BLaER1 treated with 17β-estradiol and CSF1 and Interleukin-3, amounts not matched to agents 10 nM and 100 nM (cell line): ENCODE results near the gene ISYNA1.

ENCODE experiments used
- H3K27ac ChIP-seq, 11 experiments: shearing (Covaris generic); formaldehyde crosslinking; 2 replicates each; pipeline ENCODE4 v1.8.1; 2022
- H3K27me3 ChIP-seq, 11 experiments: shearing (Covaris generic); formaldehyde crosslinking; 2 replicates each; pipeline ENCODE4 v1.8.1; 2022
- H3K36me3 ChIP-seq, 11 experiments: shearing (Covaris generic); formaldehyde crosslinking; 2 replicates each; pipeline ENCODE4 v1.8.1; 2022
- H3K4me1 ChIP-seq, 10 experiments: shearing (Covaris generic); formaldehyde crosslinking; 2 replicates each; pipeline ENCODE4 v1.8.1; 2022
- H3K4me2 ChIP-seq, 11 experiments: shearing (Covaris generic); formaldehyde crosslinking; 2 replicates each; pipeline ENCODE4 v1.8.1; 2022
- H3K4me3 ChIP-seq, 10 experiments: shearing (Covaris generic); formaldehyde crosslinking; 2 replicates each; pipeline ENCODE4 v1.8.1; 2022
- H3K9ac ChIP-seq, 11 experiments: shearing (Covaris generic); formaldehyde crosslinking; 2 replicates each; pipeline ENCODE4 v1.8.1; 2022
- H3K9me3 ChIP-seq, 11 experiments: shearing (Covaris generic); formaldehyde crosslinking; replicated peaks in 1 of 11; 2 replicates each; pipeline ENCODE4 v1.8.1; 2022
- H4K20me1 ChIP-seq, 11 experiments: shearing (Covaris generic); formaldehyde crosslinking; 2 replicates each; pipeline ENCODE4 v1.8.1; 2022
- Cebpa-rat ChIP-seq, 11 experiments: shearing (Covaris generic); IDR thresholded peaks; 2 replicates each; pipeline ENCODE4 v1.8.1; 2022

ISYNA1 gene

DNA sequence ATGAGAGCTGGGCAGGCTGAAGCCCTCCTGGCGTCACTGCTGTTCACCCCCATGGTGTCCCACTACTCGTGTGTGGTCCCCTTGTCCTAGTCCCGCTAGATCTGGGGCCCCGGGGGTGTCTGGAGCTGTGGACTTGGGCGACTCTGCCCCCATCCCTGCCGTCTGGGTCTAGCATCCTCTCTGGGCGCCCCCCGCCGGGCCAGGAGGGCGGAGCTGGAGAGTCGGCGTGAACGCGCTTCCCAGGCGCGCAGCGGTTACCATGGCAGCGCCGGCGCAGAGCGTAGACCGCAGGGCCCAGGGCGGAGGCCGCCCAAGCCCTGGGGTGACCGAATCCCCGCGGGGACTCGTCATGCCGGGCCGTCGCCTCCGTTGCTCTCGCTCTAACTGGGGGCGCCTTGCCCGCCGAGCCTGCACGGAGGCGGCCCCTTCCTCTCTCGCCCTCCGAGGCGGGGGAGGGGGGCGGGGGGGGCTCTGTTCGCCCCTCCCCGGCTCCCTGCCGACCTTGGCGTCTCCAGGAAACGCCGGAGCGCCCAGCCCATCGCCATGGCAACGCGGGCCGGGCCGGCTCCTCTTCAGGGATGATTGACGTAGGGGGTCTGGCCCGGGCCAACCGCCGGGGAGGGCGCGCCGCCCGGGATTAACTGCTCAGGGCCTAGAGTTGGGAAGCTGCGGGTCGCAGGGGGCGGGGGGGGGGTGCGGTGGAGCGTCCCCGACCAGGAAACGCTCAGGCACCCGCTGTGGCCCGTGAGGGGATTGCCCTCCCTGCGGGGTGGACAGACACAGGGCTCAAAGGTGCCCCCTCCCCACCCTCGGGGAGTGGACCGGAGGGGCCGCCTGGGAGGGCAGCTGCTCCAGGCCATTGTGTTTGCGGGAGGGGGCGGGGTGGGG is 8.9 kb downstream of the ISYNA1 start:
- peaks cover 0 to 27% (median 6%) of the 10 kb centered on the region in 11 experiments; a peak in 11 of 22 replicates for H3K36me3 ChIP-seq
- H3K27ac ChIP-seq = peak overlapping the region; percentile 16 to 89 (median 80); a peak in 21 of 22 replicates
- H3K4me1 ChIP-seq = peaks cover 86 to 93% (median 90%) of the 10 kb centered on the region in 10 experiments
- H4K20me1 ChIP-seq = peaks cover 34 to 70% (median 41%) of the 10 kb centered on the region in 11 experiments
- TF ChIP-seq Cebpa-rat (IDR thresholded peaks at IDR 0.05) = no peak
- H3K4me3 ChIP-seq = peak overlapping the region; percentile 15 to 61 (median 48); a peak in 18 of 20 replicates
- peak overlapping the region; percentile 78 to 98 (median 91) for H3K4me2 ChIP-seq
- no peaks in the 10 kb centered on the region for H3K9me3 ChIP-seq
- H3K9ac ChIP-seq = peak overlapping the region; percentile 56 to 79 (median 74)
- H3K27me3 ChIP-seq = no peaks in the 10 kb centered on the region

DNA sequence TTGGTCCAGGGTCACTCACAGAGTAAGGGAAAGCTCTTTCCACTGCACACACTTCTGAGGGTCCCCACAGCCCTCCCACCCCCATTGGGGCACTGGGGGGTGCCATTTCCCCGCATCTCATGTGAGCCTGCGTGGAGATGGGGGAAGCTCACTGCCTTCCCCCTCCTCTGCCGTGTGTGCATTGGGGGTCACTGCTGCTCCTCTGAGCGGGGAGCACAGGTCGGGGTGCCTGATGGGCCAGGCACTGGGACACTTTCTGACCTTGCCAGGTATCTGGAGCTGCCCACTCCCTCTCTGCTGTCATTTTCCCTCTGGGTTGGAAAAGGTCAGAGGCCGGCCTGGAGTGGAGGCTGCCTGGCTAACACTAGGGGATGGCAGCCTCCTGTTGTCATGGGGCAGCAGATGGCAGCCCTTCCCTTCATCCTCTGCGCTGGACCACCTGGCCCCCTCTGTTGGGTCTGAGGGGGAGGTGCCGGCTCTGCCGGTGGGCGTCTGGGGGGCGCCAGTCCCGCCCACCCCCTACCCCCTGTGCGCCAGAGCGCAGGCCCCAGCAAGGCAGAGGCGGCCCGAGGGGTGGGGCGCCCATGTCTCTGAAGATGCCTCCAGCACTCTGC is 9.7 kb downstream of the ISYNA1 start:
- H3K27me3 ChIP-seq = no peaks in the 10 kb centered on the region
- peaks cover 92 to 99% (median 95%) of the 10 kb centered on the region in 10 experiments for H3K4me1 ChIP-seq

DNA sequence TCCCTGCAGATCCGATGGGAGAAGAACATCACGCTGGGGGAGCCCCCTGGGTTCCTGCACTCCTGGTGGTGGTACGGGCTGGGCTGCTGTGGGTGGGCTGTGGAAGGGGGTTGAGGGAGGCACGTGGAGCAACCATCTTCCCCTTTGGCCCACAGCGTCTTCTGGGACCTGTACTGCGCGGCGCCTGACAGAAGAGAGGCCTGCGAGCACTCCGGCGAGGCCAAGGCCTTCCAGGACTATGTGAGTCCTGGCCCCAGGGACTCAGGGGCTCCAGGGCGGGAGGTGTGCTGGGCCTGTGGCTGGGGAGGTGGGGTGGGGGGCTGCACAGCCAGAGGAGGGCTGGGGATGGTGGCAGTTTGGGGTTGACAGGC is 10.2 kb downstream of the ISYNA1 start:
- Histone ChIP-seq H3K27me3 (no peaks in the 10 kb centered on the region), H3K36me3 (peaks cover 0 to 32% (median 6%) of the 10 kb centered on the region in 11 experiments; a peak in 11 of 22 replicates), H3K4me2 (peak overlapping the region; percentile 85 to 98 (median 91); a peak in 21 of 22 replicates), H3K4me1 (peaks cover 93 to 99% (median 95%) of the 10 kb centered on the region in 10 experiments), H3K27ac (peak overlapping the region in 2 of 11 experiments; percentile 22 to 35; a peak in 4 of 22 replicates), H4K20me1 (peaks cover 47 to 83% (median 54%) of the 10 kb centered on the region in 11 experiments), H3K4me3 (no peak overlapping the region), H3K9me3 (no peaks in the 10 kb centered on the region), H3K9ac (peak overlapping the region in 7 of 11 experiments; percentile 11 to 67 (median 59); a peak in 7 of 22 replicates)
- TF ChIP-seq Cebpa-rat (IDR thresholded peaks at IDR 0.05) = no peak

More for the DNA sequence above, 9.7 kb downstream of the ISYNA1 start:
- peak overlapping the region; percentile 78 to 98 (median 91) for H3K4me2 ChIP-seq
- peak overlapping the region in 10 of 11 experiments; percentile 23 to 89 (median 81); a peak in 19 of 22 replicates for H3K27ac ChIP-seq
- no peak for TF ChIP-seq Cebpa-rat (IDR thresholded peaks at IDR 0.05)
- H3K9me3 ChIP-seq = no peaks in the 10 kb centered on the region
- peak overlapping the region in 10 of 11 experiments; percentile 22 to 79 (median 72); a peak in 19 of 22 replicates for H3K9ac ChIP-seq
- H3K4me3 ChIP-seq = peak overlapping the region in 4 of 10 experiments; percentile 48 to 61 (median 52); a peak in 6 of 20 replicates
- peaks cover 42 to 78% (median 48%) of the 10 kb centered on the region in 11 experiments for H4K20me1 ChIP-seq
- H3K36me3 ChIP-seq = peaks cover 0 to 26% (median 6%) of the 10 kb centered on the region in 11 experiments; a peak in 11 of 22 replicates

DNA sequence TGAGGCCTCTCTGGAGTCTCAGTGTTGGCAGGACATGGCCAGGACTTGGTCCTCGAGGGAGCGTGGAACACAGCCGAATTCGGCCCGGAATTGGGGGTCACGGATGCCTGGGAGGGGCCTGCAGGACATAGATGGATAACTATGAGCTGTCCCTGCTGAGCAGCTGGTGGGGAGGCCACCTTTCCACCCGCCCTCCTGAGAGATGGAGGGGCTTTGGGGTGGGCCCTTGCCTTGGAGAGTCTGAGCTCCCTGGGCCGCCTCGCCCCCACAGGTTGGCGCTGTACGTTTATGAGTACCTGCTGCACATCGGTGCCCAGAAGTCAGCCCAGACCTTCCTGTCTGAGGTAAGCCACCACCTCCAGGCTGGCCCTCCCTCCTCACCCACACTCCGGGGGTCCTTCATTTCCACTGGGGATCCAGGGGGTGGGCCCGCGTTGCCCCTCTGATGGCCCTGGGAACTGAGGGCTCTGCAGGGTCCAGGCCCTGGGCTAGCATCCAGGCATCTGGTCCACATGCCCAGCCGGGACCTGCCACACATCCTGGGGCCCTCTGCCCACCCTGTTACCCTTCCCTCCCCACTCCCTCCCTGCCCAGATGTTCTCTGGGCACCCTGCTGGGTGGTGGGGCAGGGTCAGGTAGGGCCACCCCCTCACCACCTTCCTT is 10.7 kb downstream of the ISYNA1 start:
- peak overlapping the region in 10 of 11 experiments; percentile 11 to 67 (median 58); a peak in 11 of 22 replicates for H3K9ac ChIP-seq
- no peaks in the 10 kb centered on the region for H3K27me3 ChIP-seq
- no peaks in the 10 kb centered on the region for H3K9me3 ChIP-seq
- peak overlapping the region in 3 of 11 experiments; percentile 9 to 69 (median 35); a peak in 5 of 22 replicates for H3K27ac ChIP-seq
- H4K20me1 ChIP-seq = peaks cover 52 to 87% (median 59%) of the 10 kb centered on the region in 11 experiments
- peaks cover 0 to 36% (median 6%) of the 10 kb centered on the region in 11 experiments; a peak in 11 of 22 replicates for H3K36me3 ChIP-seq
- no peak for TF ChIP-seq Cebpa-rat (IDR thresholded peaks at IDR 0.05)
- H3K4me3 ChIP-seq = no peak overlapping the region; a peak in 1 of 20 replicates
- H3K4me2 ChIP-seq = peak overlapping the region; percentile 85 to 98 (median 91)
- peaks cover 93 to 99% (median 95%) of the 10 kb centered on the region in 10 experiments for H3K4me1 ChIP-seq

DNA sequence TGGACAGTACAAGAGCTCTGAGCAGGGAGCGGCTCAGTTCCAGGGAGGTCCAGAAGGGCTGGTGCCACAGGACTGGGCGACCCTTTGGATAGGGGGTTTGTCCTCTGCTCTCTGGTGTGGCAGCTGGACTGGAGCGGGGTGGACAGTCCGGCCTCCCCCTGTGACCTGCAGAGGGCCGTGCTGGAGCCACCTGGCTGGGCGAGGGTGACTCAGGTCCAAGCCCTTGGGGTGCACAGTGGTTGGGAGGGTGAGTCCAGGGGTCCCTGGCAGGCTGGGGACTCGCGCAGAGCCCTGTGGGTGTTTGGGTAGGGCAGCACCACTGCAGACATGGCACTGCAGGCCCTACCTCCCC is 11.5 kb downstream of the ISYNA1 start:
- H4K20me1 ChIP-seq = peaks cover 61 to 95% (median 67%) of the 10 kb centered on the region in 11 experiments
- H3K9ac ChIP-seq = peak overlapping the region; percentile 36 to 67 (median 59); a peak in 21 of 22 replicates
- peak overlapping the region in 8 of 11 experiments; percentile 7 to 69 (median 46); a peak in 14 of 22 replicates for H3K27ac ChIP-seq
- H3K4me2 ChIP-seq = peak overlapping the region; percentile 85 to 98 (median 91)
- no peak for TF ChIP-seq Cebpa-rat (IDR thresholded peaks at IDR 0.05)
- peak overlapping the region in 2 of 10 experiments; percentile 17 to 22; a peak in 3 of 20 replicates for H3K4me3 ChIP-seq
- H3K27me3 ChIP-seq = no peaks in the 10 kb centered on the region
- H3K4me1 ChIP-seq = peaks cover 93 to 99% (median 95%) of the 10 kb centered on the region in 10 experiments
- H3K9me3 ChIP-seq = no peaks in the 10 kb centered on the region
- H3K36me3 ChIP-seq = peaks cover 0 to 31% (median 4%) of the 10 kb centered on the region in 11 experiments; a peak in 10 of 22 replicates

DNA sequence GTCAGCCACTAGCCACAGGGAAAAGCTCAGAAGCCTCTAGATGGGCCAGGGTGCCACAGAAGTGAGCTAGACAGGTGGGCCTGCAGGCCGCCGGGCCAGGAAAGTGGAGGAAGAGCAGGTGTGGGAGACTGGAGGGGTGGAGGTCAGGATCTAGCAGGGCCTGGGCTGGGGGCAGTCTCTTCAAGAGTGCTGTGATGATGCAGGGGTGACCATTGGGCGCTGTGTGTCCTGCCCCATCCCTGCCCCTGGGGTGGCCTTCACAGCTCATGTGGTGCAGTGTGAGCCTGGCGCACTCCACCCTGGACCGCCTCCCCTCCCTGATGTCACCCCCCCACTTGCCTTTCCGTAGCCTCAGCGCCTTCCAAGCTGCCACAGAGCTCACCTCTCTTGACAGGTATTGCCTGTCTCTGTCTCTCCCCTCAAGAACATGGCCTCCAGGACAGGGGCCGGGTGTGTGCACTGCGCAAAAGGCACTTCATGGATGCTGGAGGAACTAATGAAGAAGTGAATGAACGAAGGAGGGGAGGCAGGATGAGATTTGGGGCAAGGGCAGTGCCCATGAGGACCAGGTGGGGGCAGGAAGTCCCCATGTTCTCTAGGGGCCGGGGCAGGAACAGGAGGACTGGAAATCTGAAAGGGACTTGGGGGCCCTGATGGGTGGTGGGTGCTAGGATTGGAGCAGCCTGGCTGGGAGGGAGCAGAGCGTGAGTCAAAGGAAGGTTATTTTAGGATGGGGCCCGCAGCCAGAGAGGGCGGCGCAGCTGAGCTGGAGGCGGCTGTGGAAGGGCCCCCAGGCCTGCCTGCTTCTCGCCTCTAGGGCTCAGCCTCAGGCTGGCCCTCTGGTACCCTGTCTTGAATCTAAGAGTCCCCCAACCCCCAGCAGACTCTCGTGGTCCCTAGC is 12.2 kb downstream of the ISYNA1 start:
- Histone ChIP-seq H3K27ac (peak overlapping the region in 8 of 11 experiments; percentile 7 to 69 (median 46); a peak in 15 of 22 replicates), H3K4me2 (peak overlapping the region; percentile 85 to 98 (median 91)), H3K27me3 (no peaks in the 10 kb centered on the region), H4K20me1 (peaks cover 67 to 100% (median 73%) of the 10 kb centered on the region in 11 experiments), H3K4me1 (peaks cover 94 to 99% (median 97%) of the 10 kb centered on the region in 10 experiments), H3K9me3 (no peaks in the 10 kb centered on the region), H3K36me3 (peaks cover 0 to 27% (median 2%) of the 10 kb centered on the region in 11 experiments; a peak in 10 of 22 replicates), H3K4me3 (peak overlapping the region in 2 of 10 experiments; percentile 17 to 22; a peak in 4 of 20 replicates), H3K9ac (peak overlapping the region; percentile 36 to 67 (median 59); a peak in 21 of 22 replicates)
- TF ChIP-seq Cebpa-rat (IDR thresholded peaks at IDR 0.05) = no peak

DNA sequence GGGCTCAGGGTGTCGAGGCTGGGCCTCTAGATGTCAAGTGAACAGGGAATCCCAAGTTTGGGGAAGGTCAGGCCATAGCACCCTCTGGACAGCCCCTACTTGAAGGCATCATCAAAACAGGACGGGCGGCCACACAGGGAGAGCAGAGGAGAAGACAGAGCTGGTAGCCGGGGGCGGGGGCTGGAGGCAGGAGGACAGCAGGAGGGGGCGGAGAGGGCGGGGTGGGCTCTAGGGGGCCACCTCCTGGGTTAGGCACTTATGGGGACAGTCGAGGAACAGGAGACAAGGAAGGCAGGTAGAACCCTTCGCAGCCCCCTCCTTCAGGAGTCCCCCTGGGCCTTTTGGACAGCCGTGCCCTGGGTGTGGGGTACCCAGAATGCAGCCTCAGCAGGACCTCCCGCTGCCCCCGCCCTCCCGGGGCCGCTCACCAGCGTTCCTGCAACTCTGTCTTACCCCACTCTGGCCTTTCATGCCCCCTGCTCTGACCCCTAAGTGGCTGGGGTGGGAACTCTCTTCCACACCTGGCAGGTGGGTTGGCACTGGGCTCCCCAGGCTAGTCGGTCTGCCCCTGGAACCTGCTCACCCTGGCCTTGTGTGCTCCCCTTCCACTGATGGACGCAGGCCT is 12.9 kb downstream of the ISYNA1 start:
- Histone ChIP-seq H3K4me2 (peak overlapping the region; percentile 91 to 98 (median 96)), H3K9ac (peak overlapping the region in 8 of 11 experiments; percentile 51 to 67 (median 62); a peak in 14 of 22 replicates), H3K4me1 (peaks cover 94 to 99% (median 96%) of the 10 kb centered on the region in 10 experiments)

More for the DNA sequence above, 12.9 kb downstream of the ISYNA1 start:
- Histone ChIP-seq H3K4me3 (peak overlapping the region in 1 of 10 experiments; percentile 22; a peak in 1 of 20 replicates), H3K9me3 (no peaks in the 10 kb centered on the region), H3K36me3 (peaks cover 0 to 23% (median 0%) of the 10 kb centered on the region in 11 experiments; a peak in 7 of 22 replicates), H3K27me3 (no peaks in the 10 kb centered on the region), H3K27ac (peak overlapping the region in 4 of 11 experiments; percentile 8 to 69 (median 58); a peak in 6 of 22 replicates), H4K20me1 (peaks cover 74 to 100% (median 81%) of the 10 kb centered on the region in 11 experiments)
- no peak for TF ChIP-seq Cebpa-rat (IDR thresholded peaks at IDR 0.05)
